KG1 (cell line): ENCODE data around the gene WASF3.

Source experiments
- DNase-seq: peaks from one replicate; lab custom pipeline; 2025; lab: John Stamatoyannopoulos, UW

The WASF3 gene

GRCh38 chr13:26544707-26545106, 12.8 kb upstream of the WASF3 start:
- no peak for DNase-seq

GRCh38 chr13:26548205-26548765, 9.2 kb upstream of the WASF3 start:
- DNase-seq: no peak

DNA sequence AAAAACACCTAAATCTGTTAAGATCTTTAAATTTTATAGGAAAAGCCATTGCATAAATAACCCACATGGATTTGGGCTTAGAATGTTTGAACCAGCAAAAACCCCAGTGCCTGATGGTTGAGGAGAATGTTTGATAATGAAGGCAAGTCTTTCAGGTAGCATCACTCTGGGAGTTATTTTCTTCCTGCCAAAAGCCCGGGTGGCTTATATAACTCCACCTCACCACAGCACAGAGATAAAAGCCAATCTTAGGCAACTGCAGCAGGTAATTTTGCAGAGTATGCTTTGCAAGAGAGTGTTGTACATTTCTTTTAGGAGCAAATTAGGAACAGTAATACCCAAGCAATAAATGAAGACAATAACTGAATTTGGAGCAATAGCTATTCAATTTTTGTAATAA, 7.8 kb upstream of the WASF3 start:
- no peak for DNase-seq

- no peak for DNase-seq
Measured at GRCh38 chr13:26551255-26551860, 6.1 kb upstream of the WASF3 start.

- no peak for DNase-seq
Measured at GRCh38 chr13:26555413-26555812, 2.1 kb upstream of the WASF3 start.

DNA sequence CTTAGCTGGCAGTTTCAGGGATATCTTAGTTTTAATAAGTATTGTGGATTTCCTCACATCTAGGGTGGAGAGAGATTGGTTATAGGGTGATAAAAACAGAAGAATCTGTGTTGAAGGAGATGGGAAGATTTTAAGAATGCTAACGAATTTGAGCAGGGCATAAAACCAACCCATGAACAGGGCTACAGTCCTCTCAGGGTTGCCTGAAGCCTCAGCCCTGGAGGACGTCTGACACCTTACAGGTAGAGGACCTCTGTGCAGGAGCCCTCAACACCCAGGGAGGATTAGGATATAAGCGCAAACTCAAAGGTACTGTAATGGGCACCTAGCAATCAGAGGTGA, 461 bp upstream of the WASF3 start:
- DNase-seq: no peak

GRCh38 chr13:26558074-26558805, 757 bp downstream of the WASF3 start:
- DNase-seq: no peak

GRCh38 chr13:26558987-26559386, 1.5 kb downstream of the WASF3 start:
- no peak for DNase-seq

GRCh38 chr13:26560456-26560855, 3.0 kb downstream of the WASF3 start:
- DNase-seq: no peak

DNA sequence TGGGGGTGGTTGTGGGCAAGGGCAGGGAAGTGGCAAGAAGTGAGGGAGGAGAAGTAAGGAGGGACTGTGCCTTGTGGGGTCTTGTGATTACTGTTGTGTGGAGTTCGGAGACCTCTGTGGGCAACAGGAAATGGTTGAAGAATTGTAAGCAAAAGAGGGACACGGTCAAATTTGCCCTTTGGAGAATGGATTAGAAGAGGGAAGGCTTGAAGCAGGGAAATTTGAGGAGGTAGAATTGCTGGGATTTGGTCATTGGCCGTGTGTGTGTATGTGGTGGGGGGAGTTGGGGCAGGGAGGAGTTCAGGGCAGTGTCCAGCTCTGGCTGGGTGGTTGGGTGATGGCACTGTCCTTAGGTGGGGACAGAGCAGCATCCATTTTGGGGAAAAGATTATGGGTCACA, 3.6 kb downstream of the WASF3 start:
- no peak for DNase-seq

DNA sequence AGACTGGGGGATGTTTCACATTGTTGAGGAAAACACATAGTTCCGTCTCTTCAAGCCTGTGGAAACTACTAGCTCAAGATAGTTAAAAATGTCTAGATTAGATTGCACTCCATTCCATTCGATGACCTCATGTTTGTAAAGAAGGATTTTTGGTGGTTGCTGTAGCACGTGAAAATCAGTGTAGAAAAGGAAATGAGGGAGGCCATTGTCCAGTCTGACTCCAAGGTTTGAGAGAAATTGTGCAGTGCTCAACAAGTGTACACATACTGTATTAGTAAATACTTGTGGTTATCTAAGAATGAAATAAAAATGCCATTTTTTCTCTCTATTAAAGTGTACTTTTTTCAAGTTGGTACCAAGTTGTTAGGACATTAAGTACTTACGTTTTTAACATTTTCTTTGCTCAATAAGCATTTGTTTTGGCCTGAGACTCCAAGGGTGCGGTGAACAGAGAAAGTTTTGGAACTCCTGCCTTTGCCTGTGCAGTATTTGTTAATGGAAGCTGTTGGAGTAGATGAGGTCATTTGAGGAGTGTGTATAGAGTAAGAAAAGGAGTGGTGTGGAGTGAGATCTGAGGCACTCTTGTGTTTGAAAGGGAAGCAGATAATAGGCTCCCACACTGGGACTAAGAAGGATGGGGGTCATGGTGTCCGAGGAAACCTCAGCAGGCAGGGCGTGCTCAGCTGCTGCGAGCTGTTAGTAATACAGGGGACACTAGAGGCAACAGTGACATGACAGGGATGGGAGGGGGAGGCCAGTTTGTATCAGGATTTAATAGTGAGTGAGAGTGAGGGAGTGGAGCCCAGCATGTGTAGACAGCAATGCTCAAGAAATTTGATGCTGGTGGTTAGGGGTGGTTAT, 4.4 kb downstream of the WASF3 start:
- no peak for DNase-seq

DNA sequence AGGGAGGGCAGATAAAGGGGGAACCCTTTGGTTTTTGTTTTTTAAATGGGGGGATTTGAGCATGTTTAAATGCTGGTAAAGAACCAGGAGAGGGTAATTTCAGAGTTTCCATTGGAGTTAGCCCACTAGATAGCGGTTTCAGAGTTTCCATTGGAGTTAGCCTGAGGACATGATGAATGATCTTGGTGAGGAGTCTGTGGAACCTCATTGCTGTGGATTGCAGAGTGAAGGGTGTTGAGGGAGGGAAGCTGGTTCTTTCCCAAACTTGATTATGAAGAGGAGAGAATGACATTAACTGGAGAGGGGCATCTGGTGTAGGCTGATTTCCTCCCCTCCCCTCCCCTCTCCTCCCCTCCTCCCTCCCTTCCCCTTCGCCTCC, 5.0 kb downstream of the WASF3 start:
- no peak for DNase-seq

GRCh38 chr13:26563713-26564112, 6.2 kb downstream of the WASF3 start:
- no peak for DNase-seq

- no peak for DNase-seq
Measured at GRCh38 chr13:26568132-26568815, 10.8 kb downstream of the WASF3 start.

GRCh38 chr13:26571518-26571917, 14.0 kb downstream of the WASF3 start:
- DNase-seq: no peak

DNA sequence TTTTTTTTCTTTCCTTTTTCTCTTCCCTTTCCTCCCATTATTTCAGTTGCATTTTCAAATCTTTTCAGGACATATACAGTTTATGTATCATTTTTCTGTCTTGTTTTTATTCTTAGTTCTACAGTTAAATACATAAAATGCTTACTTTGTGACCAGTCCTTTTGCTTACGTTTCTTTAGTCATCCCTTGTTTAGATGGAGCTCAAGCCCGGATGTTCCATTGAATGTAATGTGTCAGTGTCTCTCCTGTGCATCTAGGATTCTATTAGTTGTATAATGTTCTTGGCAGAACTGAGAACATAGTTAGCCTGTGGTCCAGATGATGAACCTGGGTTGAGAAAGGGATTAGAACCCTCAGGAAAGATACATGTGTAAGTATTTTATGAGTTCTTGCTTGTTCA, 17.8 kb downstream of the WASF3 start:
- DNase-seq: no peak

GRCh38 chr13:26579580-26579979, 22.1 kb downstream of the WASF3 start:
- DNase-seq: no peak

GRCh38 chr13:26583662-26584061, 26.2 kb downstream of the WASF3 start:
- DNase-seq: no peak

GRCh38 chr13:26584713-26585112, 27.2 kb downstream of the WASF3 start:
- no peak for DNase-seq

- no peak for DNase-seq
Measured at GRCh38 chr13:26585136-26585535, 27.7 kb downstream of the WASF3 start.

- no peak for DNase-seq
Measured at GRCh38 chr13:26587251-26587650, 29.8 kb downstream of the WASF3 start.

GRCh38 chr13:26589226-26589625, 31.7 kb downstream of the WASF3 start:
- DNase-seq: no peak
